Amniotic stem cell (primary cell): ENCODE data around the gene CLSTN1.

Experiments used
- DNase-seq: peaks from one replicate; lab custom pipeline; 2025; lab: John Stamatoyannopoulos, UW

Gene CLSTN1

GRCh38 chr1:9850442-9851162 is 26.8 kb upstream of the CLSTN1 start:
- DNase-seq = no peak

- no peak for DNase-seq
These were observed 26.1 kb upstream of the CLSTN1 start for GRCh38 chr1:9849691-9850441.

DNA sequence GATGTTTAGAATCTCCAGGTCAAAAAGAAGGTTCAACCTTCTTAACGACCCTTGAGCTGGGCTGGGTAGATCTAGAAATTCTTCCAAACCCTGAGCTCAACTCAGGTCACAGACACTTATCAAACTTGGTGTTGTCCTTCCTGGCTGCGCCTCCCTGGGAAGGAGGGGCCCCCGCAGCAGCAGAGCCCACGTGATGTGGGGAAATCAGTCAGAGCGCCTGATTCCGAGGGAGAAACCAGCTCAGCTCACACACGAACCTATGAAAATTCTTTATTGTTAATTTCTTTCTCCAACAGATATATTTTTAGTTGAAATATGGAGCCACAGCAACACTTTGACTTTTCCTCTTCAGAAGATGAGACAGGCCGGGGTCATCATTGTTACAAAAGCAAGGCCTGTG is 24.3 kb upstream of the CLSTN1 start:
- no peak for DNase-seq

- DNase-seq = no peak
These were observed 23.5 kb upstream of the CLSTN1 start for GRCh38 chr1:9847269-9847668.

DNA sequence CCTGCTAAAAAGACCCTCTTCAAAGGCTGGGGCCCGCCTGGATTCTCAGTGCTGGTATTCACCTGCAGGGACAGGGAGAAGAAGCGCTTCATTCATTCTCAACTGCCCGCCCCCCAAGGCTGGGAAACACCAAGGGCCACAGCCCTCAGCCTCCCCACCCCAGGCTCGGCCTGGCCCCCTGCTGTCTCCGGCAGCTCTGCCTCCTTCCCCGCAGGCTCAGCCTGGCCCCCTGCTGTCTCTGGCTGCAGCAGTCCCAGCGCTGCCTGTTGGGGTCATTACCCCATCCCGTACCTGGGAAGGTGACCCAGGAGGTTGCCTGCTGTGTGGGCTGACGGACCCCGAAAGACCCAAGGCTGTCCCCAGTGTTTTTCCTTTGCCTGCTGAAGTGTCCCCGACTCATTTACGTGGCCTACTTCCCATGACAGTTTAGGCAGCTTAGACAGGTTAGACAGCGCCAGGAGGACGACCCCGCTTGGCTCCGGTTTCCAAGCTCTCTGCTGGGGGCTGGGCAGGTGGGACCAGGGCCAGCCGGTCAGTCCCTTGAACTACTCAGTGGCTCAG is 22.9 kb upstream of the CLSTN1 start:
- no peak for DNase-seq

DNA sequence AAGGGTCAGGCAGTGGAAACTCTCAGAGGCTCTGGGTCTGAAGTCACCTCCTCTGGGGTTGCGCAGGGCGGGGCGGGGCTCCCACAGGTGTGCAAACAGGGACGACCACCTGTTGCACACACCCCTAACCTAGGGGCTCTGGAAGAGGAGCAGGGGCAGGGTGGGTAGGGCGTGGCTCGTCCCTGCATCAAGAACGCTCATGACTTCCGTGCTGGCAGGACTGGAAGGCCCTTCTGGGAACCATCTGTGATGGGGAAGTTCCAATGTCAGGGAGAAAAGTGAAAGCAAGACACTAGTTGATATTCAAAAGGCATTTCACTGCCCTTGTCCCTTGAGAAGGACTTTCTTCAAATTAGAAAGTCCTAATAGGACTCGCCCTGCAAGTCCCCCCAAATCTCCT is 22.1 kb upstream of the CLSTN1 start:
- no peak for DNase-seq

GRCh38 chr1:9844756-9845155 is 21.0 kb upstream of the CLSTN1 start:
- DNase-seq = no peak

DNA sequence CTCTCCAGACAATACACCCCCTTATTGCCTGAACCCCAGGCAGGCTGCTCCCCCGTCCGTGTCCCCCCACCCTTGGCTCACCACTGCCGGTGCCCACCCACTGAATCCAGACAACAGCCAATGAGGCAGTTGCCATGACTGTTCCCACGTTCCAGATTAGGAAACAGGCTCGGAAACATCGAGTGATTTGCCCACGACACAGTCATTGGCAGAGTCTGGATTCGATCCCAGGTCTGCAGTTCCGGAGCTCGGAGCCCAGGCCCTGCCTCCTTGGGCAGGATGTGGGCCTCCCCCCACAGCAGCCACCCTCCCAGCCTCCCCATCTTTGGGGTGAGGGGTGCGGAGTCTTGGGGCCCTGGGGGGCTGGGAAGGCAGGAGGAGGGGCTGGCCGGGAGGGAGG is 20.3 kb upstream of the CLSTN1 start:
- no peak for DNase-seq

DNA sequence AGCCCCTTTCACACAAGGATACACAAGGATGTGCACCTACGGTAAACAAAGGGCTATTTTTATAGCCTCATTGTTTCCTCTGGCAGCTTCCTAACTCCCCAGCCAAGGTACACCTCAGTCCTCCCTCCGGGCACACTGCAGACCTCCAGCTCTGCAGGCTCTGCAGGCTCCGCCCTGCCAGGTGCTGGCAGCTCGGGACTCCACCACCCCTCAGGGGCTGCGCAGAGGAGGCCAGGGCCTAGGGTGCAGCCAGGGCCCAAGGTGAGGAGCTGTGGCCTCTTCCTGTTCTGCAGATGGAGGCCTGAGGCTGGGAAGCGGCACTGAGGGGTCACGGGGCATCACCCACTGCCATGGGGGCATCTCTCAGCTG is 19.8 kb upstream of the CLSTN1 start:
- no peak for DNase-seq

DNA sequence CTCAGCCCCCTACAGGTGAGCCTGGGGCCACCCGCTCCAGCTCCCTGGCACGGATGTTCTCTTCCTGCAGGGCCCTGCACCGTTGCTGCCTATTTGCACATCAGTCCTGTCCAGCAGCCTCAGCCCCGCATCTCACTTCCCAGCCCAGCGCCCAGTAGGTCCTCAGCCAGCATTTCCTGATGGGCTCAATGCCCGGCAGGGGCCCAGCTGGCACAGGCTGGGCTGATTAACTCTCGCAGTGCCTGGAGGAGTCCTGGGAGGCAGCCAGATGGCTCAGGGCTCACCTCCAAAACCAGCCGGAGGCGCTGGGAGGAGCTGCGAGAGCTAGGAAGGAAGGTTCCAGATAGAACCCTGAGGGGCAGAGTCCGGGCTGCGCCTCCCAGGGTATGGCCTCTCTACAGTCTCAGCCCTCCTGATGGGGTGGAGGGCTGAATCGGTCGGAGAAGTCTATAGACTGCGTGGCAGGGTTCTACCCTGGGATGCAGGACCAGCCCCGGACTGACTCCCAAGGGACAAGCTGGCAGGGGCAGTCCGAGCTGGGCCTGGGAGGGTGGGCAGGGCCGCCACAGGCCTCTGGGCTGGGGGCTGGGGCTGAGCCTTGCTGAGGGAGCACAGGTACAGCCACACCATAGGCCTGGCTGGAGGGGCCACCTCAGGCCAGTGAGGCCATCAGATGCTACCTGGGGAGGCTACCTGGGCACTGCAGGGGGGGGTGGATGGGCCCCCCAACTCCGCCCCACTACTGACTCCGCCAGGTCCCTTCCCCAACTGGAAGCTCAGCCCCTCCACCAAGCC is 19.2 kb upstream of the CLSTN1 start:
- no peak for DNase-seq

DNA sequence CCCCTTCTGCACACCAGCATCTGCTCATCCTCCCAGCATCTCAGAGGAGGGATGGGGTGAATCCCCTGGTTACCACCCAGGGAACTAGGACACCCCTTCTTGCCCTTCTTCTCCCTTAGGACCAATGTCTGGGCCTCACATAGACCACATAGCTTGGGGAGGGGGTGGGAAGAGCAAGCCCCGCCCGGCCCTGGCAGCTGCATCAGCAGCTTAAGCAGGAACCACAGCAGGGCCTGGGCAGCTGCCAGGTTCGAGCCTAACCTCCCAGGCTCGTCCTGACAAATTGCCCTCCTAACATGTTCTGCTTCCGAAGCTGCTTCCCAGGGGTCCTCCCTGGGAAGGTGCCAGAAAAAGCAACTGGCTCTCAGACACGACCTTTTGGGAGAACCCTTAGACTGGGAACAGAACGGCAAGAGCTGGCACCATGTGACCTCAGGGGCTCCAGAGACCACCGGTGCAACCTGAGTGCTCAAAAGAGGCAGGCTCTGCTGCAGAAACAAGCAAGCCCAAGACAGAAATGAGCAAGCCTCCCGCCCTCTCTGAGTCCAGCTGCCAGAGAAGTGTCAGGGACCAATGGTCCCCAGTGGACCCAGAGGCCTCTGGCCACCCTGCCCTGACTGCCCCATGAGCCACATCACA is 18.4 kb upstream of the CLSTN1 start:
- no peak for DNase-seq

GRCh38 chr1:9841460-9841859 is 17.7 kb upstream of the CLSTN1 start:
- DNase-seq = no peak

DNA sequence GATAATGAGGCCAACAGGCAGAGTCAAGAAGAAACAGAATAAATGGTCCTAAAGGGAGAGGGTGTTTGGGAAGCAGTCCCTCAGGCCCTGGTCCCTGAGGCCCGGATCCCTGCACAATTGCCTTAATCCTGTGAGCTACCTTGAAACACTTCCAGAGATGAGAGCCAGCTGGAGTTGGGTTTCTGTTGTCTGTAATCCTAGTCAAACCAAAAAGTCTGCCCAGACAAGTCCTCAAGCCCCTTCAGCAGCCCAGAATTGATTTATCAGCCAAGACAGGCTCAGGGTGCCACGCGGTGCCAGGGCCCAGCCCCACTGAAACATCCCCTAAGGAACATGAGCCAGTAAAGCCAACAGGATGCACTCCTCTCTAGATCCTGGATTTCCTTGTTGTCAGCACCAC is 16.4 kb upstream of the CLSTN1 start:
- no peak for DNase-seq

GRCh38 chr1:9838946-9839345 is 15.2 kb upstream of the CLSTN1 start:
- DNase-seq = no peak

DNA sequence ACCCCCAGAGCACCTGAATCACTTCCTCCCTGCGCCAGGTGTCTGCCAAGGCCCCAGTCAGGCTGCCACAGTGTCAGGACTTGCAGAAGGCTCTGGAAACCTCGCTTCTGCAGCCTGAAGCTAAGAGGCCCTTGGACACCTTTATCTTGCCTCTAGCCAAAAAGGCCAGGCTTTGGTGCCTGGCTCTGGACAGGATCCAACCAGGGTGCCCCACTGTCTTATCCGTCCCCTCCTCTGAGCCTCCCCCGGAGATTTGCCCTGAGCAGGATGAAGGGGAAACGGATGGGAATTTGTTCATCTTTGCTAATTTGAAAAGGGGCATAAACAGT is 12.8 kb upstream of the CLSTN1 start:
- no peak for DNase-seq

DNA sequence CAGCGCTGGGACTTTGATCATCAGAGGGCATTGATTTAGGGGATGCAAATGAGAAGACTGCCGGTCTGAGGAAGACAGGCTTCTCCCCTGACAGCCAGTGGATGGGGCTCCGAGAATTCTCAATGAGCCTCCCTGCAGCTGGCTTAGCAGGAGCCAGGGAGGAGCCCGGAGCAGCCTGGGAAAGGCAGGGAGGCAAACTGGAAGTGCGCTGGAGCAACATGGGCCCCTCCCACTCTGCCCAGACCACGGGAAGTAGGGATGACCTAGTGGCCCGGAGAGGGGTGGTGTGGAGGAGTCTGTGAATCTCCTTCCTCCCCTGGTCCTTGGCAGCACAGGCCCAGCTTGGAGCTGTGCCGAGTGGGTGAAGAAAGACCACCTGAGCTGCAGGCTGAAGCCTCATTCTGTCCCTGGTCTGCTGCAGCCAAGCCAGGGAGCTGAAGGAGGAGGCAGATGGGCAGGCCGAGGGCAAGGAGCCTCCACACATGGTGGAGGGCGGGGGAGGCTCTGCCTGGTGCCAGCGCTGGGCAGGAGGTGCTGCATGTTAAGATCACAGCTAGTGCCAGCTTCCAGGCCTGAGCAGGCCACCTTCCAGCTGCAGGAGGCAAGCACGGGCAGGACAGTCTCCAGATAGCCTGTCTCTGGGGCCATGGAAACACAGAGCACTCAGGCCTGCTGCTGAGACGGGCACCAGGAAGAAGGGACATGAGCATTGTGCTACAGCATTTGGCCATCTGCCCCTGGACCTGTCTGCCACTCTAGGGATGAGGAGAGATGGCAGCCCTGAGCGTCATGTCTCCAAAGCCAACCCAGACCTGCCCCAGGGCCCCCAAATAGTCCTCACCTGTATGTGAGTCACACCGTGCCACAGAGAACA is 12.2 kb upstream of the CLSTN1 start:
- no peak for DNase-seq

DNA sequence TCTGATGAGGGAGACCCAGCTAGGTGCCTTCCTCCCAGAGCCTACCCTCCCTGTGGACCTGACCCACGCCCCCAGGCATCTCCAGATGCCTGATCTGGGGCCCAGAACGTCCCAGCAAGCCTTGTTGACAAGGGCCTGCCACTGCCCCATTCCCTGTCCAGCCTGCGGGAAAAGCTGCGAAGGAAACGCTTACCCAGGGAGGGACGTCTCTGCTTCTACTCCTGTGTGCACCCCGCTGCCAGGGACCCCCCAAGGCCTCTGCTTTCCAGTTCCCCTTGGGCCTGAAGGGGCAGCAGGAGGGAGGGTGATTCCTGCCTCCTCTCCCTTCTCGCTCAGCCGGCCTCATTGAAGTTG is 11.6 kb upstream of the CLSTN1 start:
- DNase-seq = no peak

GRCh38 chr1:9833632-9834031 is 9.9 kb upstream of the CLSTN1 start:
- DNase-seq = no peak

DNA sequence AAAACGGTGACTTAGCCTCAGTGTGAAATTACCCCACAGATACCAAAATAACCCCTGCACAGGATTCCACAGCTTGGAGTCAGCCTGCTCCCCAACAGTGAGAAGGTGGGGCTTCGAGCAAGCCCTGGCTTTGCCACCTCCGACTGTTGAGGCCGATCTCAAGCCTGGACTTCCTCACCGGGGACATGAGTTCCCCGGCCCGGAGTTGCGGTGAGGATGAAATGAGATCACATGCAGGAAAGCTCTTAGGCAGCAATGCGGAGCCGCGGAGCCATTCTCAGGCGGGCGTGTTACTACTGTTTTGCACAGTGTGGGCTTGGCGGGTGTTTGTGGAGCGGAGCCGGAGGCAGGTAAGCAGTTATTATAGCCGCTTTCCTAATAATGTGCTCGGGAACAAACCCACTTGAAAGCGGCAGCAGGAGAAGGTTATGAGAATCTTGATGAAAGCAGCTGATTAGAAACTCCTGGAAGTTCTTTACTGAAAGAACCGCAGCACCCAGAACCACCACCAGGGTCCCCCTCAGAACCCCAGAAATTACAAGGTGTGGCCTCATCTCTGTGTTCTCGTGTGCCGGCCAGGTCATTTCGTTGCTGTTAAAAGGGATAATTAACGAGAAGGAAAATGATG is 3.9 kb upstream of the CLSTN1 start:
- DNase-seq = no peak

- no peak for DNase-seq
These were observed 2.9 kb upstream of the CLSTN1 start for GRCh38 chr1:9826616-9827015.

- DNase-seq = no peak
These were observed 2.3 kb upstream of the CLSTN1 start for GRCh38 chr1:9826087-9826486.
